Stimulated activated naive CD4-positive, alpha-beta T cell (primary cell): ENCODE measurements around the gene KIR3DL1.
"Not testable (repeated sequence)": the region's sequence is repeated elsewhere in the genome, so short reads cannot be mapped to it uniquely, and the experiment has no call there.

ENCODE experiments used
- DNase-seq, 6 experiments: peaks; one replicate each; lab custom pipeline; 2025; lab: John Stamatoyannopoulos, UW

The KIR3DL1 gene

GRCh38 chr19:54816251-54816650, at the start of gene KIR3DL1:
Gene KIR3DL1, plus strand, starts transcription at chr19:54816468.
- not testable (repeated sequence) for DNase-seq

- not testable (repeated sequence) for DNase-seq
Observed at GRCh38 chr19:54769646-54770045, 46.6 kb upstream of the KIR3DL1 start, which contains the start of gene KIR2DL1. Gene KIR2DL1, plus strand, starts transcription at chr19:54769793. Its CDS starts 58 bp downstream, at chr19:54769851.

- DNase-seq, result not testable (repeated sequence)
Observed at GRCh38 chr19:54770511-54770910, 45.8 kb upstream of the KIR3DL1 start.

- DNase-seq, result not testable (repeated sequence)
Observed at GRCh38 chr19:54771018-54771960, 45.0 kb upstream of the KIR3DL1 start.

GRCh38 chr19:54772666-54773065, 43.6 kb upstream of the KIR3DL1 start:
- DNase-seq, result not testable (repeated sequence)

- not testable (repeated sequence) for DNase-seq
Observed at GRCh38 chr19:54775095-54775815, 41.0 kb upstream of the KIR3DL1 start.

GRCh38 chr19:54775830-54776229, 40.4 kb upstream of the KIR3DL1 start:
- DNase-seq, result not testable (repeated sequence)

- not testable (repeated sequence) for DNase-seq
Observed at GRCh38 chr19:54777851-54778250, 38.4 kb upstream of the KIR3DL1 start.

GRCh38 chr19:54778896-54779295, 37.4 kb upstream of the KIR3DL1 start:
- DNase-seq, result not testable (repeated sequence)

GRCh38 chr19:54782916-54783315, 33.4 kb upstream of the KIR3DL1 start:
- DNase-seq, result not testable (repeated sequence)

- not testable (repeated sequence) for DNase-seq
Observed at GRCh38 chr19:54786091-54786723, 30.1 kb upstream of the KIR3DL1 start.

GRCh38 chr19:54788154-54788553, 28.1 kb upstream of the KIR3DL1 start:
- not testable (repeated sequence) for DNase-seq

GRCh38 chr19:54790711-54791110, 25.6 kb upstream of the KIR3DL1 start:
- no peak for DNase-seq

- DNase-seq, result no peak
Observed at GRCh38 chr19:54791476-54791875, 24.8 kb upstream of the KIR3DL1 start.

GRCh38 chr19:54792814-54793213, 23.5 kb upstream of the KIR3DL1 start:
- no peak for DNase-seq

- no peak for DNase-seq
Observed at GRCh38 chr19:54795758-54796157, 20.5 kb upstream of the KIR3DL1 start.

- DNase-seq, result no peak
Observed at GRCh38 chr19:54803410-54803809, 12.9 kb upstream of the KIR3DL1 start, which contains the start of gene KIR2DL4. Gene KIR2DL4, plus strand, starts transcription at chr19:54803610. Its CDS starts 42 bp downstream, at chr19:54803652.

- no peak for DNase-seq
Observed at GRCh38 chr19:54804101-54804500, 12.2 kb upstream of the KIR3DL1 start.

- no peak for DNase-seq
Observed at GRCh38 chr19:54804571-54804970, 11.7 kb upstream of the KIR3DL1 start.

- DNase-seq, result no peak
Observed at GRCh38 chr19:54805665-54806515, 10.4 kb upstream of the KIR3DL1 start.

- DNase-seq, result no peak
Observed at GRCh38 chr19:54806516-54806838, 9.8 kb upstream of the KIR3DL1 start.
